Breast epithelium (tissue), 3 donors: ENCODE measurements around the gene SEMA4D.
"Not testable (repeated sequence)": the region's sequence is repeated elsewhere in the genome, so short reads cannot be mapped to it uniquely, and the experiment has no call there.

Experiments used
- POLR2A ChIP-seq: fragments of 450-650 bp; IDR thresholded peaks from one replicate; pipeline ENCODE4 v1.6.1; 2016; ENCODE audit warnings: antibody characterized with exemption, mild to moderate bottlenecking, moderate library complexity
- TF ChIP-seq, protein P1 (sequence below), 3 donors: fragments of 450-650 bp; IDR thresholded peaks; one replicate each; pipeline ENCODE4 v1.5.1; 2016 to 2017; ENCODE audit warnings: antibody characterized with exemption in 3 of 3, mild to moderate bottlenecking in 3 of 3, moderate library complexity in 3 of 3

DNA sequence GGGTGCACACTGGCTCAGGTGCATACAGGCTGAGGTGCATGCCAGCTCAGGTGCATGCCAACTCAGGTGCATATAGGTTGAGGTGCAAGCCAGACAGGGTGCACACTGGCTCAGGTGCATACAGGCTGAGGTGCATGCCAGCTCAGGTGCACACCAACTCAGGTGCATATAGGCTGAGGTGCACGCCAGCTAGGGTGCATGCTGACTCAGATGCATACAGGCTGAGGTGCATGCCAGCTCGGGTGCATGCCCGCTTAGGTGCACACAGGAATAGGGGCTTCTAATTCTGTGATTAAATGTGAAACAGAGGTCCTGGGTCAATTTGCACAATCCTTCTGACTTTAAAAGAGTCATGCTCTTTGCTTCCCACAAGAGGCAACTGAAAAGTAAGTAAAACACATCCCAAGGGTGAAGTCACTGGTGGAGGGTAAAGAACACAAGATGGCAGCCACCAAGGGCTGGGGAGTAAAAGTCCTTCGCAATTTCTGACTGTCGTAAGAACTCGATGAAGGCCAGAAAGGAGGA, 26.1 kb downstream of the SEMA4D start:
- TF ChIP-seq, protein P1, sequence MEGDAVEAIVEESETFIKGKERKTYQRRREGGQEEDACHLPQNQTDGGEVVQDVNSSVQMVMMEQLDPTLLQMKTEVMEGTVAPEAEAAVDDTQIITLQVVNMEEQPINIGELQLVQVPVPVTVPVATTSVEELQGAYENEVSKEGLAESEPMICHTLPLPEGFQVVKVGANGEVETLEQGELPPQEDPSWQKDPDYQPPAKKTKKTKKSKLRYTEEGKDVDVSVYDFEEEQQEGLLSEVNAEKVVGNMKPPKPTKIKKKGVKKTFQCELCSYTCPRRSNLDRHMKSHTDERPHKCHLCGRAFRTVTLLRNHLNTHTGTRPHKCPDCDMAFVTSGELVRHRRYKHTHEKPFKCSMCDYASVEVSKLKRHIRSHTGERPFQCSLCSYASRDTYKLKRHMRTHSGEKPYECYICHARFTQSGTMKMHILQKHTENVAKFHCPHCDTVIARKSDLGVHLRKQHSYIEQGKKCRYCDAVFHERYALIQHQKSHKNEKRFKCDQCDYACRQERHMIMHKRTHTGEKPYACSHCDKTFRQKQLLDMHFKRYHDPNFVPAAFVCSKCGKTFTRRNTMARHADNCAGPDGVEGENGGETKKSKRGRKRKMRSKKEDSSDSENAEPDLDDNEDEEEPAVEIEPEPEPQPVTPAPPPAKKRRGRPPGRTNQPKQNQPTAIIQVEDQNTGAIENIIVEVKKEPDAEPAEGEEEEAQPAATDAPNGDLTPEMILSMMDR (IDR thresholded peaks at IDR 0.05), result not testable (repeated sequence)
- not testable (repeated sequence) for TF ChIP-seq POLR2A
